Neural cell (in vitro differentiated cells): ENCODE measurements around the gene CHCHD3.

Experiments
- EP300 ChIP-seq: fragments of 450-650 bp; conservative IDR thresholded peaks from 2 replicates; pipeline ENCODE4 v1.6.1; 2014; ENCODE audit warnings: antibody characterized with exemption, mild to moderate bottlenecking, moderate library complexity; ENCODE audit not compliant: poor library complexity, severe bottlenecking
- EZH2 ChIP-seq: fragments of 200-600, 300-800 bp; shearing (Covaris generic), sonication (generic); IDR thresholded peaks from 2 replicates; pipeline ENCODE4 v1.6.1; 2014; ENCODE audit warnings: antibody characterized with exemption, low read length, borderline replicate concordance, mild to moderate bottlenecking; ENCODE audit not compliant: insufficient read depth, poor library complexity, severe bottlenecking
- TF ChIP-seq, protein P1 (sequence below): fragments of 450-650 bp; IDR thresholded peaks from 2 replicates; pipeline ENCODE4 v1.5.1; 2014; ENCODE audit warnings: antibody characterized with exemption, mild to moderate bottlenecking, moderate library complexity; ENCODE audit not compliant: poor library complexity, severe bottlenecking

DNA sequence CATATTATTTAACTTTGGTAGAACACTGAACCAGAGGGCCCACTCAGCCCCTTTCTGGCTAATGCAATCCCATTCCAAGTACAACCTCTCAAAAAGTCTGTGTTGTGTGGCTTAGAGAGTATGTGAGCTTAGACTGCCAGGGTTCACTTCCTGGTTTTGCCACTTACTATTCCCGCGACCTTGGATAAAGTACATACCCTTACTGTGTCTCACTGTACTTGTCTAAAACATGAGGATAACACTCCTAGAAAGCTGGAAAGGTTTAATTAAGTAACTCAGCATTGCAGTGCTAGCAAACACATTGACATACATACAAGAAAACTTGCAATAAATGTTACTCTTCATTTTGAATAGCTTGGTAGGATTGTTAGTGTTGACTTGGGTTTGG, 215.8 kb downstream of the CHCHD3 start:
- TF ChIP-seq, protein P1, sequence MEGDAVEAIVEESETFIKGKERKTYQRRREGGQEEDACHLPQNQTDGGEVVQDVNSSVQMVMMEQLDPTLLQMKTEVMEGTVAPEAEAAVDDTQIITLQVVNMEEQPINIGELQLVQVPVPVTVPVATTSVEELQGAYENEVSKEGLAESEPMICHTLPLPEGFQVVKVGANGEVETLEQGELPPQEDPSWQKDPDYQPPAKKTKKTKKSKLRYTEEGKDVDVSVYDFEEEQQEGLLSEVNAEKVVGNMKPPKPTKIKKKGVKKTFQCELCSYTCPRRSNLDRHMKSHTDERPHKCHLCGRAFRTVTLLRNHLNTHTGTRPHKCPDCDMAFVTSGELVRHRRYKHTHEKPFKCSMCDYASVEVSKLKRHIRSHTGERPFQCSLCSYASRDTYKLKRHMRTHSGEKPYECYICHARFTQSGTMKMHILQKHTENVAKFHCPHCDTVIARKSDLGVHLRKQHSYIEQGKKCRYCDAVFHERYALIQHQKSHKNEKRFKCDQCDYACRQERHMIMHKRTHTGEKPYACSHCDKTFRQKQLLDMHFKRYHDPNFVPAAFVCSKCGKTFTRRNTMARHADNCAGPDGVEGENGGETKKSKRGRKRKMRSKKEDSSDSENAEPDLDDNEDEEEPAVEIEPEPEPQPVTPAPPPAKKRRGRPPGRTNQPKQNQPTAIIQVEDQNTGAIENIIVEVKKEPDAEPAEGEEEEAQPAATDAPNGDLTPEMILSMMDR: no peak
- no peak for TF ChIP-seq EZH2
- TF ChIP-seq EP300: no peak
